Prostate gland (tissue), 2 donors: Measurements from ENCODE around the gene SH2B3. TPM values are rescaled to one million over a fixed set of nuclear protein-coding genes. Genes with fewer than 3 reads are reported as not detected.

Experiments used
- DNase-seq: peaks from one replicate; pipeline ENCODE4 v3.0.0-alpha.2; 2019; ENCODE audit warnings: low spot score
- H3K27ac ChIP-seq, 2 donors: fragments of 200-600 bp; sonication (generic); 2 replicates each; pipeline ENCODE4 v1.5.1; 2017 to 2019
- H3K27me3 ChIP-seq: fragments of 200-600 bp; sonication (generic); replicated peaks from 2 replicates; pipeline ENCODE4 v1.5.1; 2019; ENCODE audit not compliant: insufficient read depth
- H3K36me3 ChIP-seq, 2 donors: fragments of 200-600 bp; sonication (generic); 1 replicate in 1 of 2; 2 replicates in 1 of 2; pipeline versions ENCODE4 v1.5.1 to v1.8.1; 2017 to 2019
- H3K4me1 ChIP-seq: fragments of 200-600 bp; sonication (generic); replicated peaks from 2 replicates; pipeline ENCODE4 v1.5.1; 2019
- H3K4me3 ChIP-seq, 2 donors: fragments of 200-600 bp; sonication (generic); 2 replicates each; pipeline ENCODE4 v1.5.1; 2017 to 2019
- H3K9me3 ChIP-seq: fragments of 200-600 bp; sonication (generic); 2 replicates; pipeline ENCODE4 v1.5.1; 2017
- CTCF ChIP-seq, 4 experiments: fragments of 200-600 bp in 2 of 4; fragments of 450-650 bp in 2 of 4; sonication (generic) in 2 of 4; IDR thresholded peaks; 1 replicate in 3 of 4; 2 replicates in 1 of 4; pipeline ENCODE4 v1.5.1; 2016 to 2019; ENCODE audit warnings: antibody characterized with exemption in 4 of 4, mild to moderate bottlenecking in 2 of 4, moderate library complexity in 2 of 4
- POLR2A ChIP-seq: fragments of 450-650 bp; IDR thresholded peaks from one replicate; pipeline ENCODE4 v1.6.1; 2016; ENCODE audit warnings: antibody characterized with exemption, mild to moderate bottlenecking
- POLR2AphosphoS5 ChIP-seq: sonication (generic); formaldehyde crosslinking; IDR thresholded peaks from one replicate; pipeline ENCODE4 v1.6.1; 2017; ENCODE audit warnings: antibody characterized with exemption
- WGBS: methylation state at CpG from one replicate; pipeline ENCODE4 v1.1.5; 2018; 5-methylcytosine and 5-hydroxymethylcytosine counted together
- intact Hi-C: fragments of 100-400 bp; cut with DNase I; formaldehyde crosslinking; loops from one replicate; pipeline ENCODE4 v1.14.2; 2022
- total RNA-seq, 2 donors: library from RNA; depleted of rRNA; stranded (reverse); fragments of >200 nt; gene quantifications; one replicate each; pipeline ENCODE4 v1.1.0, GENCODE V29; 2016

Gene SH2B3
- total RNA-seq, 2 donors from 2014 or later, result 13.3 to 34.8 TPM

DNA sequence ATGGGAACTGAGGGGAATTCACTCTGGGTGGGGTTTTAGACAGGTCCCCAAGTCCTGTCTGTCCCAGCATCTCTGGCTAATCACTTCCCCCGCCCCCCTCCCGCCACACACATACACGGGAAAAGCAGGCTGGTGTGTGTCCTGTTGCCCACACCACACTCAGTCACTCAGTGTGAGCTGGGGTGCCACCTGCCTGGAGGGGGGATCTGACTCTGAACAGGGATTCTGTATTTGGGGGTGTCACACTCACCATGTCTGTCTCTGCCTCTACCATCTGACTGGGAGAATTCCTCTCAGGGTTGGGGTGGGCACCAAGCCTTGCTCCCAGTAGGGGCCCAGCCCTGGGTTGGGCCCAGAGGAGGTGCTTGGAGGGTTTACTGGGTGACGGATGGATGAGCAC lies 31.1 kb downstream of the SH2B3 start:
- TF ChIP-seq POLR2AphosphoS5 (no peak), POLR2A (no peak), CTCF (IDR thresholded peaks at IDR 0.05) (no peak)
- no peaks in the 10 kb centered on the region for H3K36me3 ChIP-seq
- intact Hi-C loops, result no loop called here
- H3K4me1 ChIP-seq, result peaks cover 3% of the 10 kb centered on the region
- H3K27ac ChIP-seq, result no peak overlapping the region
- 75% methylated on average over 4 of the region's 4 CpGs for WGBS
- H3K4me3 ChIP-seq, result no peak overlapping the region
- DNase-seq, result no peak
- no peaks in the 10 kb centered on the region for H3K27me3 ChIP-seq
- H3K9me3 ChIP-seq, result no peaks in the 10 kb centered on the region

GRCh38 chr12:111437816-111438454 lies 32.2 kb downstream of the SH2B3 start:
- Histone ChIP-seq H3K9me3 (no peaks in the 10 kb centered on the region), H3K4me3 (no peak overlapping the region), H3K4me1 (peaks cover 3% of the 10 kb centered on the region), H3K36me3 (no peaks in the 10 kb centered on the region), H3K27ac (no peak overlapping the region), H3K27me3 (no peaks in the 10 kb centered on the region)
- intact Hi-C loops, result no loop called here
- 71% methylated on average over 8 of the region's 8 CpGs for WGBS
- DNase-seq, result no peak
- TF ChIP-seq POLR2AphosphoS5 (no peak), POLR2A (no peak), CTCF (IDR thresholded peaks at IDR 0.05) (no peak)

DNA sequence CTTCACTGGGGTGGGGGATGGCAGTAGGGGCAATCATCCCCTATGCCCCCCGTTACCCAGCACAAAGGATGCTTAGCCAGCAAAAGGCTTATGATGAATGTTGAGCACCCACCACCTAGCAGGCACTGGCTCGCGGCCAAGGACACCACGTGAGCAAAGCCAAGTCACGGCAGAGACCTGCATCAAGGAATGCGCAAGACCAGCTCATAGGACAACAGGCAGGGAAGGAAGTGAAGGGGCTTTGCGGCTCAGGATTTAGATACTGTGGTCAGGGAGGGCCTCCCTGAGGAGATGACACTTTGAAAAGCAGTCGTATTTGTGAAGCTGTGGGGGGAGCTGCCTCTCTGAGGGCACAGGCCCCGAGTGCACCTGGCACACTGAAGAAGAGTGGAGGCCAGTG lies 32.8 kb downstream of the SH2B3 start:
- intact Hi-C loops, result no loop called here
- no peak for DNase-seq
- no peak overlapping the region for H3K4me3 ChIP-seq
- H3K9me3 ChIP-seq, result no peaks in the 10 kb centered on the region
- TF ChIP-seq POLR2AphosphoS5 (no peak), POLR2A (no peak), CTCF (IDR thresholded peaks at IDR 0.05) (no peak)
- H3K4me1 ChIP-seq, result peaks cover 3% of the 10 kb centered on the region
- WGBS, result 39% methylated on average over 9 of the region's 9 CpGs
- no peaks in the 10 kb centered on the region for H3K36me3 ChIP-seq
- H3K27me3 ChIP-seq, result no peaks in the 10 kb centered on the region
- no peak overlapping the region for H3K27ac ChIP-seq

GRCh38 chr12:111439657-111440151 lies 34.0 kb downstream of the SH2B3 start:
- intact Hi-C loops, result no loop called here
- TF ChIP-seq POLR2A, result no peak
- Histone ChIP-seq H3K36me3 (no peaks in the 10 kb centered on the region), H3K4me3 (no peak overlapping the region), H3K4me1 (peaks cover 3% of the 10 kb centered on the region), H3K27ac (no peak overlapping the region), H3K27me3 (no peaks in the 10 kb centered on the region), H3K9me3 (no peaks in the 10 kb centered on the region)
- WGBS, result 88% methylated on average over 5 of the region's 5 CpGs
- DNase-seq, result no peak

- Histone ChIP-seq H3K27ac (no peak overlapping the region), H3K27me3 (no peaks in the 10 kb centered on the region), H3K36me3 (no peaks in the 10 kb centered on the region), H3K4me3 (no peak overlapping the region), H3K9me3 (no peaks in the 10 kb centered on the region), H3K4me1 (no peaks in the 10 kb centered on the region)
- intact Hi-C loops, result no loop called here
- DNase-seq, result no peak
- TF ChIP-seq POLR2A (no peak), POLR2AphosphoS5 (no peak), CTCF (IDR thresholded peaks at IDR 0.05) (no peak)
- WGBS, result 87% methylated on average over 8 of the region's 8 CpGs
Observed at GRCh38 chr12:111440152-111440551, 34.4 kb downstream of the SH2B3 start.
